ENCODE results near the gene FBLN5. TPM values are rescaled to one million over a fixed set of nuclear protein-coding genes. Genes with fewer than 3 reads are reported as not detected.
"Not testable (repeated sequence)": the region's sequence is repeated elsewhere in the genome, so short reads cannot be mapped to it uniquely, and the experiment has no call there.

FBLN5 gene
- total and polyA plus RNA-seq, 2 donors (not counting 1 experiment from before 2014, with no cell fraction given) = 33.4 to 47.5 TPM

- no peak overlapping the region for H3K9ac ChIP-seq (ENCODE audit: insufficient read depth, low read length)
- no peak overlapping the region for H3K27ac ChIP-seq (ENCODE audit: insufficient read depth, low read length)
- peak; percentile 45 to 93 for DNase-seq (ENCODE audit: low read depth in 2 of 2)
- no peak overlapping the region for H3K4me2 ChIP-seq (ENCODE audit: extremely low read depth, insufficient read depth, low read length)
- H3K79me2 ChIP-seq (ENCODE audit: control insufficient read depth, insufficient read depth, low read length) = no peaks in the 10 kb centered on the region
- peaks cover 2% of the 10 kb centered on the region for H3K36me3 ChIP-seq (ENCODE audit: control insufficient read depth, insufficient read depth, low read length)
- no peaks in the 10 kb centered on the region for H3K27me3 ChIP-seq (ENCODE audit: control insufficient read depth, insufficient read depth, low read length)
- no peak overlapping the region for H3K4me3 ChIP-seq (replicated peaks in 1 of 4; ENCODE audit: control extremely low read depth in 1 of 4, insufficient read depth in 1 of 4, low read depth in 3 of 4, low read length in 4 of 4)
- H3K4me1 ChIP-seq (ENCODE audit: control insufficient read depth, extremely low read depth, insufficient read depth, low read length) = peaks cover 3% of the 10 kb centered on the region
- no peaks in the 10 kb centered on the region for H4K20me1 ChIP-seq (ENCODE audit: control insufficient read depth, extremely low read depth, insufficient read depth, low read length)
- no peaks in the 10 kb centered on the region for H3K9me3 ChIP-seq (ENCODE audit: control insufficient read depth, insufficient read depth, low read depth, low read length)
- no peak overlapping the region for H2AFZ ChIP-seq (ENCODE audit: low read length)
- TF ChIP-seq, protein P1, sequence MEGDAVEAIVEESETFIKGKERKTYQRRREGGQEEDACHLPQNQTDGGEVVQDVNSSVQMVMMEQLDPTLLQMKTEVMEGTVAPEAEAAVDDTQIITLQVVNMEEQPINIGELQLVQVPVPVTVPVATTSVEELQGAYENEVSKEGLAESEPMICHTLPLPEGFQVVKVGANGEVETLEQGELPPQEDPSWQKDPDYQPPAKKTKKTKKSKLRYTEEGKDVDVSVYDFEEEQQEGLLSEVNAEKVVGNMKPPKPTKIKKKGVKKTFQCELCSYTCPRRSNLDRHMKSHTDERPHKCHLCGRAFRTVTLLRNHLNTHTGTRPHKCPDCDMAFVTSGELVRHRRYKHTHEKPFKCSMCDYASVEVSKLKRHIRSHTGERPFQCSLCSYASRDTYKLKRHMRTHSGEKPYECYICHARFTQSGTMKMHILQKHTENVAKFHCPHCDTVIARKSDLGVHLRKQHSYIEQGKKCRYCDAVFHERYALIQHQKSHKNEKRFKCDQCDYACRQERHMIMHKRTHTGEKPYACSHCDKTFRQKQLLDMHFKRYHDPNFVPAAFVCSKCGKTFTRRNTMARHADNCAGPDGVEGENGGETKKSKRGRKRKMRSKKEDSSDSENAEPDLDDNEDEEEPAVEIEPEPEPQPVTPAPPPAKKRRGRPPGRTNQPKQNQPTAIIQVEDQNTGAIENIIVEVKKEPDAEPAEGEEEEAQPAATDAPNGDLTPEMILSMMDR (conservative IDR thresholded peaks at IDR 0.05 in 1 of 2, IDR thresholded peaks at IDR 0.05 in 1 of 2; ENCODE audit: low read depth in 1 of 2, low read length in 2 of 2) = no peak
- no peak for TF ChIP-seq EZH2 (IDR thresholded peaks at IDR 0.05; ENCODE audit: low read length, missing control alignments)
These were observed 74.7 kb downstream of the FBLN5 start for GRCh38 chr14:91872517-91873470.

GRCh38 chr14:91872011-91872501 is 75.4 kb downstream of the FBLN5 start:
- Histone ChIP-seq H3K27me3 (ENCODE audit: control insufficient read depth, insufficient read depth, low read length) (no peaks in the 10 kb centered on the region), H3K36me3 (ENCODE audit: control insufficient read depth, insufficient read depth, low read length) (peaks cover 2% of the 10 kb centered on the region), H3K27ac (ENCODE audit: insufficient read depth, low read length) (no peak overlapping the region), H3K9ac (ENCODE audit: insufficient read depth, low read length) (no peak overlapping the region), H3K9me3 (ENCODE audit: control insufficient read depth, insufficient read depth, low read depth, low read length) (no peaks in the 10 kb centered on the region), H3K4me3 (replicated peaks in 1 of 4; ENCODE audit: control extremely low read depth in 1 of 4, insufficient read depth in 1 of 4, low read depth in 3 of 4, low read length in 4 of 4) (no peak overlapping the region), H4K20me1 (ENCODE audit: control insufficient read depth, extremely low read depth, insufficient read depth, low read length) (no peaks in the 10 kb centered on the region), H3K79me2 (ENCODE audit: control insufficient read depth, insufficient read depth, low read length) (no peaks in the 10 kb centered on the region), H3K4me1 (ENCODE audit: control insufficient read depth, extremely low read depth, insufficient read depth, low read length) (peaks cover 3% of the 10 kb centered on the region), H3K4me2 (ENCODE audit: extremely low read depth, insufficient read depth, low read length) (no peak overlapping the region), H2AFZ (ENCODE audit: low read length) (no peak overlapping the region)
- peak in 1 of 2 donors; percentile 29 for DNase-seq (ENCODE audit: low read depth in 2 of 2)
- TF ChIP-seq, protein P1 (conservative IDR thresholded peaks at IDR 0.05 in 1 of 2, IDR thresholded peaks at IDR 0.05 in 1 of 2; ENCODE audit: low read depth in 1 of 2, low read length in 2 of 2) = no peak

DNA sequence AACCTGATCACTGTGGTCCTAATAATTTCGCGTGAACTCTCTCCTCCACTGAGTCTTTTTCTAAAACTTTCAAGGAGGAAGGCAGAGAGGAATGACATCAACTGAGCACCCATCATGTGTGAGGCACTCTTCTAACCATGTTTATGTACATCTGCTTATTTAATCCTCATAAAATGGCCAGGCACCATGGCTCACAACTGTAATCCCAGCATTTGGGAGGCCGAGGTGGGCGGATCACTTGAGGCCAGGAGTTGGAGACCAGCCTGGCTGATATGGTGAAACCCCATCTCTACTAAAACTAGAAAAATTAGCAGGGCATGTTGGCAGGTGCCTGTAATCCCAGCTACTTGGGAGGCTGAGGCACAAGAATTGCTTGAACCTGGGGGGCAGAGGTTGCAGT is 76.1 kb downstream of the FBLN5 start:
- H3K4me3 ChIP-seq (replicated peaks in 1 of 4; ENCODE audit: control extremely low read depth in 1 of 4, insufficient read depth in 1 of 4, low read depth in 3 of 4, low read length in 4 of 4); H3K36me3 ChIP-seq (ENCODE audit: control insufficient read depth, insufficient read depth, low read length); H4K20me1 ChIP-seq (ENCODE audit: control insufficient read depth, extremely low read depth, insufficient read depth, low read length); DNase-seq (ENCODE audit: low read depth in 2 of 2); H3K27ac ChIP-seq (ENCODE audit: insufficient read depth, low read length); H3K27me3 ChIP-seq (ENCODE audit: control insufficient read depth, insufficient read depth, low read length); H3K4me2 ChIP-seq (ENCODE audit: extremely low read depth, insufficient read depth, low read length); H3K9me3 ChIP-seq (ENCODE audit: control insufficient read depth, insufficient read depth, low read depth, low read length); H2AFZ ChIP-seq (ENCODE audit: low read length); H3K4me1 ChIP-seq (ENCODE audit: control insufficient read depth, extremely low read depth, insufficient read depth, low read length); H3K79me2 ChIP-seq (ENCODE audit: control insufficient read depth, insufficient read depth, low read length); H3K9ac ChIP-seq (ENCODE audit: insufficient read depth, low read length): not testable (repeated sequence)

All from fibroblast of lung (primary cell).